HG03108 (cell line): ENCODE data around the gene RNF4.
"Not testable (repeated sequence)": the region's sequence is repeated elsewhere in the genome, so short reads cannot be mapped to it uniquely, and the experiment has no call there.

ENCODE experiments used
- ATAC-seq: cut with Tn5 transposase; IDR thresholded peaks from one replicate; pipeline ENCODE4 v1.9.1; 2021; ENCODE audit warnings: moderate library complexity; ENCODE audit not compliant: unreplicated experiment

Gene RNF4

GRCh38 chr4:2468456-2469191, at the start of gene RNF4:
TSS of gene RNF4 (plus strand) at chr4:2469106. CDS start at chr4:2490494, 21,388 bp downstream.
- ATAC-seq: peak; percentile 76

- ATAC-seq: no peak
Observed at GRCh38 chr4:2419814-2420213, 49.1 kb upstream of the RNF4 start.

GRCh38 chr4:2421928-2422327, 47.0 kb upstream of the RNF4 start:
- ATAC-seq: no peak

- no peak for ATAC-seq
Observed at GRCh38 chr4:2423066-2423465, 45.8 kb upstream of the RNF4 start.

- ATAC-seq: no peak
Observed at GRCh38 chr4:2423695-2424094, 45.2 kb upstream of the RNF4 start.

GRCh38 chr4:2424581-2424980, 44.3 kb upstream of the RNF4 start:
- ATAC-seq: no peak

GRCh38 chr4:2425386-2426068, 43.4 kb upstream of the RNF4 start:
- ATAC-seq: no peak

- no peak for ATAC-seq
Observed at GRCh38 chr4:2426069-2426397, 42.9 kb upstream of the RNF4 start.

- no peak for ATAC-seq
Observed at GRCh38 chr4:2426711-2427275, 42.1 kb upstream of the RNF4 start.

GRCh38 chr4:2427383-2428334, 41.2 kb upstream of the RNF4 start:
- ATAC-seq: no peak

GRCh38 chr4:2428496-2429213, 40.3 kb upstream of the RNF4 start:
- no peak for ATAC-seq

- ATAC-seq: not testable (repeated sequence)
Observed at GRCh38 chr4:2429945-2430757, 38.8 kb upstream of the RNF4 start.

GRCh38 chr4:2432004-2432403, 36.9 kb upstream of the RNF4 start:
- no peak for ATAC-seq

- no peak for ATAC-seq
Observed at GRCh38 chr4:2432991-2433530, 35.8 kb upstream of the RNF4 start.

GRCh38 chr4:2433609-2434350, 35.1 kb upstream of the RNF4 start:
- no peak for ATAC-seq

GRCh38 chr4:2434420-2434819, 34.5 kb upstream of the RNF4 start:
- no peak for ATAC-seq

- no peak for ATAC-seq
Observed at GRCh38 chr4:2436301-2436700, 32.6 kb upstream of the RNF4 start.

GRCh38 chr4:2436761-2437474, 32.0 kb upstream of the RNF4 start:
- no peak for ATAC-seq
